Activated naive CD4-positive, alpha-beta T cell treated with anti-CD3 and anti-CD28 coated beads, Interleukin-2, amount 10 ng/mL, durations not matched to agents 7 days and 5 days (primary cell): ENCODE results near the gene DCAF7.
A peak's percentile ranks its signal among the peaks of the same experiment; 100 is the strongest.

Source experiments
- CTCF ChIA-PET: fragments of 350-600 bp; sonication (Branson Sonifier 250); formaldehyde crosslinking; loops from one replicate; lab custom pipeline; 2021; ENCODE audit warnings: antibody characterized with exemption; lab: Charles Lee
- DNase-seq: peaks from one replicate; pipeline ENCODE4 v3.0.0-alpha.2; 2020
- H3K27ac Mint-ChIP-seq: one replicate; pipeline ENCODE4 v1.8.0; 2021; ENCODE audit warnings: mild to moderate bottlenecking, moderate library complexity, mixed read lengths
- H3K27me3 Mint-ChIP-seq: one replicate; pipeline ENCODE4 v1.8.0; 2021; ENCODE audit warnings: mild to moderate bottlenecking, mixed read lengths
- H3K36me3 Mint-ChIP-seq: one replicate; pipeline ENCODE4 v1.8.0; 2021; ENCODE audit warnings: mixed read lengths
- H3K4me1 Mint-ChIP-seq: one replicate; pipeline ENCODE4 v1.8.0; 2021; ENCODE audit warnings: mixed read lengths
- H3K4me3 Mint-ChIP-seq: one replicate; pipeline ENCODE4 v1.8.0; 2021; ENCODE audit warnings: mild to moderate bottlenecking, moderate library complexity, mixed read lengths
- H3K9me3 Mint-ChIP-seq: one replicate; pipeline ENCODE4 v1.8.0; 2021; ENCODE audit warnings: mixed read lengths

Gene DCAF7

DNA sequence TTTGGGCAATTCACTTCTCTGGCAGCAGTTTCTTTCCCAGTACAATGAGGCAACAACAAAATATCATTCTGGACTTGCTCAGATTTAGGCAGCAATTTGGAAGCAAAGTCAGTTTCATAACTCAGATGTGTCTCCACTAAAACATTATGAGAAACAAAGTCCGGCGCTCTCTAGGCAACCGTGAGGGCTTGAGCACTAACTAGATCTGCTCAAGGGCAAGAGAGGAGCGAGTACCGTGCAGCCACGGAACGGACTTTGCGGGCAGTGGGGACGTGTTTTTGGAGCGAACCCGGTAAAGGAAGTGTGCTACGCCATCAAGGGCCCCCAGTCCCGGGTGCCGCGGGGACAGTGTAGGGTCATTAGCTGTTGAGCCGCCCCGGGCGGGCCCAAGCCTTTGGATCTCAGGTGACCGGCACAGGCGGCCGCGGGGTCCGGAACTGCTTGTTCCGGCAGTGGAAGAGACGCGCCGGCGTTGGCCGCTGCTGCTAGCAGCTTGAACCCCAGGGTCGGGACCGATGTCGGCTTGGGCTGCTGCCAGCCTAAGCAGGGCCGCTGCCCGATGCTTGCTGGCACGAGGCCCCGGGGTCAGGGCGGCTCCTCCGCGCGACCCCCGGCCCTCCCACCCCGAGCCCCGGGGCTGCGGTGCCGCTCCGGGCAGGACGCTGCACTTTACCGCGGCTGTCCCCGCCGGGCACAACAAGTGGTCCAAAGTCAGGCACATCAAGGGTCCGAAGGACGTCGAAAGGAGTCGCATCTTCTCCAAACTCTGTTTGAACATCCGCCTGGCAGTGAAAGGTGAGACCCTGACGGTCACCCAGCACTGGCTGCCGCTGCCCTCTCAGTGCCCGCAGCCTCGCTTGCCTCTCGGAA, 50.5 kb downstream of the DCAF7 start, which contains the start of gene TACO1:
TSS of gene TACO1 (plus strand) at position 327 of the 870 bp plus-strand sequence. CDS start at position 516, 189 bp downstream.
- peaks cover 46% of the 10 kb centered on the region for H3K4me1 Mint-ChIP-seq
- CTCF ChIA-PET: interaction anchor here (1.6 to 4.7 kb wide), 4 partner anchors 7 to 175 kb away, joined by 4 to 24 read pairs (median 11); partner anchors contain the start of gene MAP3K3
- H3K9me3 Mint-ChIP-seq: no peaks in the 10 kb centered on the region
- H3K4me3 Mint-ChIP-seq: peak within 1 kb of the TSS; percentile 88
- peak; percentile 83 for DNase-seq
- peaks cover 20% of the 10 kb centered on the region for H3K36me3 Mint-ChIP-seq
- H3K27me3 Mint-ChIP-seq: no peaks in the 10 kb centered on the region
- peak within 1 kb of the TSS; percentile 93 for H3K27ac Mint-ChIP-seq

DNA sequence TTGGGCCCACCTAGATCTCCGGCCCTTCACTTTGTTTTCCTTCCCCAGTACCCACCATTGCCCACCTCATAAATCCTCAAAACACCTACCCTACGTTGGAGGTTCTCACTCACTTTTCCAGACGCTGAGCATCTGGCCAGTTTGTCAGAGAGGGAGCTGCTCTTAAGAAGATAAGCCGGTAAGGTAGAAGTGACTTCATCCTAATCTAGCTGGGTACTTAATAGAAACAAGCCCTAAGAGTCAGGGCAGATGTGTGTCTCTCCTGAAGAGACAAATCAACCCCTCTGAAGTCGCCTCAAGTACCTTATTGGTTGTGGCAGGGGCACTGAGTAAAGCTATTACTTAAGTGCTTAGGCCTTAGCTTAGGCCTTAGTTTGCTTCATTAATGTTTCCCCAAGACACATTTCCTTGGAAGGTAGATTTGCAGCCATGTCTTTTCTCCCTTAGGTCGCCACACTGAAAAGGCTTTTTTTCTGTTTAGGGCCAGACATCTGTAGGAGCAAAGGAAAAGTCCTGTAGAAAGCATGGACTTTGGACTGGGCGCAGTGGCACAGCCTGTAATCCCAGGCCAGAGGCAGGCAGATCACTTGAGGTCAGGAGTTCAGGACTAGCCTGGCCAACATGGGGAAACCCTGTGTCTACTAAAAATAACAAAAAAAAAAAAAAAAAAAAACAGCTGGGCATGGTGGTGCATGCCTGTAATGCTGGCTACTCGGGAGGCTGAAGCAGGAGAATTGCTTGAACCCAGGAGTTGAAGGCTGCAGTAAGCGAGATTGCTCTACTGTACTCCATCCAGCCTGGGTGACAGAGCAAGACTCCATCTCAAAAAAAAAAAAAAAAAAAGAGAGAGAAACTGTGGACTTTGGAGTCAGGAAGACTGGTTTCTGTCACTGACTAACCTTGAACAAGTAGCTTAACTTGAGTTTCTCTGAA, 51.4 kb downstream of the DCAF7 start:
- H3K27me3 Mint-ChIP-seq: no peaks in the 10 kb centered on the region
- H3K9me3 Mint-ChIP-seq: no peaks in the 10 kb centered on the region
- H3K4me1 Mint-ChIP-seq: peaks cover 48% of the 10 kb centered on the region
- CTCF ChIA-PET: interaction anchor here (0.9 to 4.7 kb wide), 6 partner anchors 8 to 178 kb away, joined by 3 to 24 read pairs (median 6); partner anchors contain the start of gene MAP3K3
- peak overlapping the region; percentile 88 for H3K4me3 Mint-ChIP-seq
- H3K36me3 Mint-ChIP-seq: peaks cover 26% of the 10 kb centered on the region
- peak overlapping the region; percentile 93 for H3K27ac Mint-ChIP-seq
- DNase-seq: no peak

DNA sequence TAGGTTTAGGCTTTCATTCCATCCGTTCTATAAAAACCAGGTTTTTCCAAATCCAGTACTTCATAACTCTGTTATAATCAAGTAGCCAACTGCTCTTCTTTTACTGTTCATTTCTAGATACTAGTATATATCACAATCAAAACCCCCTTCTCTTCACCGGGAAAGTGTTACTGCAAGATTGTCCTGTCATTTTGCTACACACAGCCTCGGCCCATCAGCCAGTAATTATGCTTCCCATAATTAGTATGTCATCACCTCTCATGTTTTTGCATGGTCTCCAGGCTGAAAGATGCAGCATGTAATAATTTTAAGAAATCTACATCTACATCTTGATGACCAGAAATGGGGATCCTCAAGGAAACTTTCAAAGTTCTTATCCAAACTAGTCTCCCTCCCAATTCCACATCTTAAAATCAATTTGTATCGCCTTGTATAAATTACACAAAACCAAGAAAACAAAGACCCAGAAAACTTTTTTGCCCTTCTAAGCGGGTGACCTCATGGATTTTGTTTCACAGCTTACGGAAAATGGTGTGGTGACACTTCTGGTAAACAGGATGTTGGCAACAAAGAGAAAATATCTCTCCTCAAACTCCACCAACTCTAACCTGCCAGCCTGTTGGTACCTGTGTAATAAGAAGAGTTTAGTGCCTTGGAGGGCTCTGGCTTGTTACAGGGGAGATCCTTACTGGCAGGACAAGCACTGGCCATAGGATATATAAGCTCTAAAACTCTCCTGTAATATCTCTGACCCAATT, 59.7 kb downstream of the DCAF7 start:
- Mint-ChIP-seq H3K4me1 (peaks cover 39% of the 10 kb centered on the region), H3K27ac (peak overlapping the region; percentile 99), H3K36me3 (peaks cover 47% of the 10 kb centered on the region), H3K4me3 (peak overlapping the region; percentile 62), H3K27me3 (no peaks in the 10 kb centered on the region), H3K9me3 (no peaks in the 10 kb centered on the region)
- CTCF ChIA-PET: interaction anchor here (2.8 to 11.6 kb wide), 4 partner anchors 100 to 204 kb away, joined by 18 to 273 read pairs (median 25); partner anchors contain the start of gene ACE
- peak; percentile 48 for DNase-seq

DNA sequence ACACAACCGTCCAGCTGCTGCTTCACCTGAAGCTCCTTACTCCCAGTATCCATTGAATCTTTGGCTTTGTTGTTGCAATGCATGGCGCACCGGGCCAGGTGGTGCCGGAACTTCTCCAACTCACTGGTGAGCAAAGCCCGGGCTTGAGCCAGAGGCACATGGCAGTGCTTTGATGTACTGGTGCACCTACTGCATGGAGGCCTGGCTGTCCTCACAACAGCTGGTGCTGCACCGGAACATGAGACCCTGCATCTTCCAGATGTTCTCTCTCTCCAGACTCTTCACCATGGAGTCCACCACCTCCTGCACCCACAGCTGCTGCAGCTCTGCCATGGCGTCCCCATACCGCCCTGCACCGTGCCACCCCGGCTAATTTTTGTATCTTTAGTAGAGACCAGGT, 60.6 kb downstream of the DCAF7 start:
- CTCF ChIA-PET: interaction anchor here (1.0 to 11.6 kb wide), 15 partner anchors 9 to 205 kb away, joined by 3 to 273 read pairs (median 10); partner anchors contain the start of genes ACE, DCAF7, MAP3K3 and TACO1
- peaks cover 38% of the 10 kb centered on the region for H3K36me3 Mint-ChIP-seq
- peak overlapping the region; percentile 62 for H3K4me3 Mint-ChIP-seq
- no peak for DNase-seq
- H3K9me3 Mint-ChIP-seq: no peaks in the 10 kb centered on the region
- H3K27me3 Mint-ChIP-seq: peaks cover 2% of the 10 kb centered on the region
- peaks cover 35% of the 10 kb centered on the region for H3K4me1 Mint-ChIP-seq
- peak overlapping the region; percentile 99 for H3K27ac Mint-ChIP-seq

DNA sequence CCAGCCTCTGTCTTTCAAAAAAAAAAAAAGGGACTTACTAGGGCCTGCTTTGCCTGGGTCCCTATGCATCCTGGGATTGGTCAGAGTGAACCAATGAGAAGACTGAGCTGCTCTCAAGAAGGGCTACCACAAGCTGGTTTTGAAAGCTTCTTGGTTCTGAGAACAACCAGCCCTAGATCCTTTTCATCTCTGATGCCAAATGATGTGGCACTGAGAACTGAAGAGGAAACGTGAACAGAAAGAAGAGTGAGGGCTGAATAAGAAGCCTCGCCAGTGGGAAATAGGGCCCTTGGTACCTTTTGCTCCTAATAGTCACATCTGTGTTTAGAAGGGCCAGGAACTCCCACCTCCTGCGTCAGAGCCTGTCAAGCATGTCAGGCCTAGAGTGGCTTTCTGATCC, 61.1 kb downstream of the DCAF7 start:
- no peaks in the 10 kb centered on the region for H3K9me3 Mint-ChIP-seq
- peaks cover 5% of the 10 kb centered on the region for H3K27me3 Mint-ChIP-seq
- peak overlapping the region; percentile 99 for H3K27ac Mint-ChIP-seq
- H3K4me1 Mint-ChIP-seq: peaks cover 34% of the 10 kb centered on the region
- H3K36me3 Mint-ChIP-seq: peaks cover 33% of the 10 kb centered on the region
- CTCF ChIA-PET: interaction anchor here (0.7 to 11.6 kb wide), 27 partner anchors 9 to 227 kb away, joined by 3 to 273 read pairs (median 5); partner anchors contain the start of genes ACE, DCAF7, MAP3K3 and TACO1
- DNase-seq: peak; percentile 56
- H3K4me3 Mint-ChIP-seq: peak overlapping the region; percentile 62

DNA sequence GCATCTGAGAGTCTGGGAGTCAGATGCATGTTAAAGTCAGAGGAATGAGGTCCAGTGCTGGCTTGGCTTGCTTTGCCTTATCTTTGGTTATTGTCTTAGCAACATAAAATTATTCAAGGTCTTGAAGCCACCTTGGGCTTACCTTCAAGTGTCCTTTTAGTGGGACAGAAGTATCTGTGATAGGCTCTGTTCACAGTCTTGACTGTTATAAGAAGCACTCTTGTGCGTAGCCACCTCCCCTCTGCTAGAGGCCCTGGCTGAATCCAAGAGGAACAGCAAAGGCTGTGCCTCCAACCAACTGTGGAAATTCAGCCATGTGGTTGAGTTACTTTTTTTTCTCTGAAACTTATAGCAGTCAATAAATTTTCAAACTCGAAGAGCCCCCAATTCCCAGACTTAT, 63.4 kb downstream of the DCAF7 start:
- Mint-ChIP-seq H3K27ac (no peak overlapping the region), H3K9me3 (no peaks in the 10 kb centered on the region), H3K27me3 (peaks cover 26% of the 10 kb centered on the region), H3K4me1 (peaks cover 31% of the 10 kb centered on the region), H3K36me3 (peaks cover 19% of the 10 kb centered on the region), H3K4me3 (no peak overlapping the region)
- CTCF ChIA-PET: interaction anchor here (1.1 to 11.6 kb wide), 6 partner anchors 8 to 186 kb away, joined by 3 to 273 read pairs (median 26); partner anchors contain the start of genes ACE, MAP3K3 and TACO1
- DNase-seq: no peak

DNA sequence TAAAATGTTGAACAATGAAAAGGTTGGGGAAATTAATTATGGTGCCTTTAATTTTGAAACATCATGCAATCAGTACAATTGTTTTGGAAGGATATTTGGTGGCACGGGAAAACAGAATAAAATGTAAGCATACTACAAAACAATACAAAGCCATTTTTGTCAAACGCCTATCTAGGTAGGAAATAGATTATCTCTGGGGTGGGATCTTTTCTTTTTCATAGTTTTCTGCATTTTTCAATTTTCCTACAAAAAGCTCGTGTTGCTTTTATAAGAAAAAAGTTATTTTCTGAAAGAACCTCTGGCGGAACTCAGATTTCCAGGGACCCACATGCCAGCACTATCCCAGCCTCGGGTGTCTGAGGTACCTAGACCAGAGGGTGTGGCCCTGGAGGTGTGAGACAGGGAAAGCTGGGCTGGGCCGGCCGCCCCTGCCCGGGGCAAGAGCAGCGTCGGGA, 71.0 kb downstream of the DCAF7 start:
- peaks cover 26% of the 10 kb centered on the region for H3K27me3 Mint-ChIP-seq
- CTCF ChIA-PET: interaction anchor here (1.5 to 3.9 kb wide), 3 partner anchors 9 to 196 kb away, joined by 7 to 29 read pairs (median 10); no protein-coding TSS in a partner anchor
- no peaks in the 10 kb centered on the region for H3K9me3 Mint-ChIP-seq
- peaks cover 25% of the 10 kb centered on the region for H3K4me1 Mint-ChIP-seq
- H3K4me3 Mint-ChIP-seq: peak overlapping the region; percentile 87
- peak overlapping the region; percentile 63 for H3K27ac Mint-ChIP-seq
- no peak for DNase-seq
- H3K36me3 Mint-ChIP-seq: no peaks in the 10 kb centered on the region

DNA sequence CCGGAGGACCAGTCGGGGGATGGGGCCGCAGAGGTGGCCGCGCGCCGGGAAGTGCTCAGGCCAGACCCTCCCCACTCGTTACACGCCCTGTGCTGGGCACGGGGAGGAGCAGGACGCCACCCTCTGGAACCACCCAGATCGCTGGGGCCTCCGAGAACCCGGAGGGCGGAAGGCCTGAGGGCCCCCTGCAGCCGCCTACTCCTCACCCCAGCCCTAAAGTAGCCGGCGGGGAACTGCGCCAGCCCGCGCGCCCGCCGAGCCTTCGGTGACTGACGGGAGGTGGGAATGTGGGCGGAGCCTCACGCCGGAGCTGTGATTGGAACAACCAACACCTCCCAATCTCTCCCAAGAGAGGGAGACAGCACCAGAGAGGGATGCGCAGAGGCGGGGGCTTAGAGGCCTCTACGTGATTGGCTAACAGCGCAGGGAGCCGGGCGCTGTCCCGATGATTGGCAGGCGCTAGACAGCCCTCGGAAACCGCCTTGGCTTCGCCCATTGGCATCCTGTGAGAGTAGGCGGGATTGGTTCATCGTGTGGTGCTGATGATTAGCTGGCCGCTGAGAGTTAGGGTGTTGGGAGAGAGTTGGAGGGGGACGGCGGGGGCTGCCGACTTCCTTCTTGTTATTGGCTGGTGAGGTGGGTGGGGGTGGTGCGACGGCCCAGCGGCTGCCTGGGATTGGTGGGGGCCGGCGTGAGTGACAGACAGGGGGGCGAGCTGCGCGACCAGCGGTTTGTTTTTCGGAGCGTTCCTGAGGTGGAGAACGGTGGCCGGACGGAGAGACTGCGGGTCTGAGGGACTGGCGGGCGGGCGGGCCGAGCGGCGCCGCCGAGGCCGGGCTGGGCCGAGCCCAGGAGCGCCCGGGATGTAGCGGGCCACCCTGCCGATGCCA, 71.7 kb downstream of the DCAF7 start, which contains the start of gene MAP3K3:
TSS of gene MAP3K3 (plus strand) at position 734 of the 890 bp plus-strand sequence. CDS start 343 bp downstream, outside the sequence.
- DNase-seq: peak; percentile 99
- CTCF ChIA-PET: interaction anchor here (0.8 to 3.9 kb wide), 6 partner anchors 10 to 197 kb away, joined by 3 to 29 read pairs (median 7); partner anchors contain the start of gene TACO1
- Mint-ChIP-seq H3K36me3 (no peaks in the 10 kb centered on the region), H3K9me3 (no peaks in the 10 kb centered on the region), H3K27ac (peak within 1 kb of the TSS; percentile 94), H3K27me3 (peaks cover 20% of the 10 kb centered on the region), H3K4me1 (peaks cover 31% of the 10 kb centered on the region), H3K4me3 (peak within 1 kb of the TSS; percentile 97)

DNA sequence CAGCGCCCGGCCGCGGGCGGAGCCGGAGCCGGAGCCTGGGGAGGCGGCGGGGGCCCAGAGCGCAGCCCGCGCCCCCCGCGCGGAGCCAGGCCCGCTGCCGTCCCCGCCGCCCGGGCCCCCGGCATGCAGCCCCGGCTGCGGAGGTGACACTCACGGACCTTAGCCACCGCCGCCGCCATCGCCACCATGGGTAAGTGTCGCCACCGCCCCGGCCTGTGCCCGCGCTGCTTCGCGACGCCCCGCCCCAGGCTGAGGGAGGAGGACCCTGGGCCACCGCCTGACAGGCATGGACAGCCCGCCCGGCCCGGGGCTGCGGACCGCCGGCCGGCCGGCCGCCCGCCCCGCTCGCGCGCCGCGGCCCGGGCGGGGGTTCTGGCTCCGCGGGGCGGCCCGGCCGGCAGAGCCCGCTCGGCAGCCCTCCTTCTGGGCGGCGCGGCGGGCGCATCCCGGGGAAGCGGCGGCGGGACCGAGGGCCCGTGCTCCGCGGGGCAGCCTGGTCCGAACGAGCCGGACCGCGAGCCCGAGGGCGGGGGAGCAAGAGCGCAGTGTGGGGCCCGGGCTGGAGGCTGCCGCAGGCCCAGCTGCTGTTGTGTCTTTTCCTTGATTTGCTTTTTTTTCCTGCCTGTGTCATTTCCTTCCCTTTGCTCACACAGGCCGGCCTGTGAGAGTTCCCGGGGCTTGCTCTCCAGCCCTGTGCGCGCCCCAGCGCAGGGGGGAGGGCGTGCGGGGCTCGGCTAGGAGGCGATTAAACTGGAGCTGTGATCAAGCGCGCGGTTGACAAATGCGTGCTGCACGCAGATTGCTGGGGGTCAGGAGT, 72.5 kb downstream of the DCAF7 start:
- peak; percentile 74 for DNase-seq
- peak overlapping the region; percentile 94 for H3K27ac Mint-ChIP-seq
- H3K4me1 Mint-ChIP-seq: peaks cover 35% of the 10 kb centered on the region
- H3K36me3 Mint-ChIP-seq: no peaks in the 10 kb centered on the region
- CTCF ChIA-PET: interaction anchor here (0.8 to 3.9 kb wide), 6 partner anchors 11 to 197 kb away, joined by 3 to 29 read pairs (median 7); partner anchors contain the start of gene TACO1
- no peaks in the 10 kb centered on the region for H3K9me3 Mint-ChIP-seq
- H3K4me3 Mint-ChIP-seq: peak overlapping the region; percentile 97
- H3K27me3 Mint-ChIP-seq: peaks cover 12% of the 10 kb centered on the region

DNA sequence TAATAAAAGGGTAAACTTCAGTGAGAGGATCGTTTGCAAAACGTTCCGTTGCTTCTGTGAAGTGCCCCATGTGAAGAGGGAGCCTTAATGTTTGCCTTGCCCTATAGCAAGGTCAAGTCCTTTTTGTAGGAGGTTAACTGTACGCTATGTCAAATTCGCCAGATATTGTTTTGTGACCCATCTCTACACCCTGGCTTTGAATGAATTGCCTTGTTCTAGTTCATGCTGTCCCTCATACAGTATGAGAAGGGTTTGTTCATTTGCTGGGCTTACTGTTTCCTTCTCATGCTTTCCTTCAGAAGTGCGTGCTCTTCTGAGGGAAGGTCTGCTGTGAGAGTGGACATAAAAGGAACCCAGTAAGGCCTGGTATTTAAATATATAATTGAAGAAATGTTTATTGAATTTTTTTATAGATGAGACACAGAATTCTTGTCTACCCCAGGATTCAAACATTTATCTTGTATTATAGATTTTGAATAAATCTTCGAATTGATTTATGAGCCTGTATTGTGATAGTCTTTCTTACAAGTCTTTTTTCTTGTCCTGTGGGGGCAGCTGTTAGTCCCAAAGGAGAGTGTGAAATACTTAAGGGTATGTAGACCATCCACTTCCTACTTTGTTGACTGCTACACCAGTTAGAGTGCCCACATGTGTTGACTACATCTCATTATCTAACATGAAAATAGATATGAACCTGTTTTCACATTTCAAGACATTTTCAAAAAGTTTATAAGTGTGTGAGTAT, 73.7 kb downstream of the DCAF7 start:
- H3K4me1 Mint-ChIP-seq: peaks cover 35% of the 10 kb centered on the region
- H3K9me3 Mint-ChIP-seq: no peaks in the 10 kb centered on the region
- no peaks in the 10 kb centered on the region for H3K36me3 Mint-ChIP-seq
- CTCF ChIA-PET: interaction anchor here (0.9 to 3.9 kb wide), 4 partner anchors 12 to 86 kb away, joined by 3 to 29 read pairs (median 7); no protein-coding TSS in a partner anchor
- H3K27ac Mint-ChIP-seq: peak overlapping the region; percentile 94
- H3K27me3 Mint-ChIP-seq: peaks cover 3% of the 10 kb centered on the region
- H3K4me3 Mint-ChIP-seq: peak overlapping the region; percentile 97
- DNase-seq: no peak

DNA sequence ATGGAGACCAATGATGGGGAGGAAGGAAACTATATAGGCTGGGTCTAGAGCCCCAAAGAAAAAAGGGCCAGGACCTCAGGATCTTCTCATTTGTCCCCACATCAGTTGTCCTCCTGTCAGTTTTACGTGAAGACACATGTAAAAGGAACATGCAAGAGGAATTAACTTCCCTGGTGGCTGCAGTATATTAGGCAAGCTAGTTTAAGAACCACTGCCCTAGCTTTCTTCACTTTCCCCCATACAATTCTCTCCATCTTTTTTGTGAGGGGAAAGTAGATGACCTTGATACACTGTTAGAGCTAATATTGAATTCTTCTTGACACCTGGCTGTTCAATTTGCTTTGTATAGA, 74.2 kb downstream of the DCAF7 start:
- H3K27ac Mint-ChIP-seq: no peak overlapping the region
- no peaks in the 10 kb centered on the region for H3K9me3 Mint-ChIP-seq
- no peaks in the 10 kb centered on the region for H3K36me3 Mint-ChIP-seq
- CTCF ChIA-PET: interaction anchor here (0.9 to 1.2 kb wide), 2 partner anchors 73 to 85 kb away, joined by 3 to 4 read pairs; no protein-coding TSS in a partner anchor
- no peaks in the 10 kb centered on the region for H3K27me3 Mint-ChIP-seq
- H3K4me1 Mint-ChIP-seq: peaks cover 35% of the 10 kb centered on the region
- no peak overlapping the region for H3K4me3 Mint-ChIP-seq
- no peak for DNase-seq
